ENCODE measurements around the gene DIS3.

DIS3 gene

GRCh38 chr13:72716776-72717175 lies 64.9 kb downstream of the DIS3 start:
- no peaks in the 10 kb centered on the region for H3K4me1 ChIP-seq
- DNase-seq: no peak
- no peak overlapping the region for H3K27ac ChIP-seq
- no peak overlapping the region for H3K4me3 ChIP-seq
- peaks cover 0 to 12% (median 10%) of the 10 kb centered on the region in 3 donors for H3K9me3 ChIP-seq
- no peak for TF ChIP-seq CTCF (IDR thresholded peaks at IDR 0.05)
- intact Hi-C loops (cut with DNase I; ENCODE audit: low total_unique reads): no loop called here
- peaks cover 35 to 51% (median 46%) of the 10 kb centered on the region in 3 donors for H3K36me3 ChIP-seq
- no peaks in the 10 kb centered on the region for H3K27me3 ChIP-seq

Data from tibial artery (tissue), 4 donors.